ENCODE results near the gene TMC6. TPM values are rescaled to one million over a fixed set of nuclear protein-coding genes. Genes with fewer than 3 reads are reported as not detected.

Gene TMC6
- polyA plus RNA-seq, 1 of the 3 experiments (the other 2 are of a cell fraction): 5.5 TPM

DNA sequence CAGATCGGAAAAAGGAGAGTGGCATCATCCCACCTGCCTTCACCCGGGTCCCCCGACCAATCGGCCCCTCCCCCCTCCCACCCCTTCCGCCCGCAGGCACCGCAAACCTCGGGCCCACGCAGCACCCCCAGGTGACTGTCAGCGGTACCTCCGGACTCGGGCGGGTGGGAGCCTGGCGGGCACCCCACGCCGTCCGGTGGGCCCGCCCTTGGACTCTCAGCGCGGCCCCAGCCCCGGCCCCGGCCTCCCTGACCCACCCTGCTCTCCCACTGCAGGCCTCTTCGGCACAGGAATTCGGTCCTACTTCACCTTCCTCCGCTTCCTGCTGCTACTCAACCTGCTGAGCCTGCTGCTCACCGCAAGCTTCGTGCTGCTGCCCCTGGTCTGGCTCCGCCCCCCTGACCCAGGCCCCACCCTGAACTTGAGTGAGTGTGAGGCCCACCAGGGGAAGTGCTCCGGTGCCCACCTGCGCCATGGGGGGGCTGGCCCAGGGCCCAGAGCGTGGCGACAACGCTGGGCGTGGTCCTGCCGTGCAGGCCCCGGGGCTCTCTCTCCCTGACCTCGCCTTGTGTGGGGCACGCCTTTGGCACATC is 3.6 kb upstream of the TMC6 start:
- no peak overlapping the region for H3K27ac ChIP-seq (ENCODE audit: low read depth in 2 of 2, low read length in 1 of 2)
- peaks cover 3% of the 10 kb centered on the region for H3K27me3 ChIP-seq (ENCODE audit: insufficient read depth)
- WGBS (ENCODE audit: low lambda C conversion rate): 59% methylated on average over 29 of the region's 38 CpGs

More for the DNA sequence above, 3.6 kb upstream of the TMC6 start:
- Histone ChIP-seq H3K4me2 (no peak overlapping the region; the same call in 1 of the 2 replicates), H3K36me3 (replicated peaks in 1 of 2; ENCODE audit: control insufficient read depth in 1 of 2, insufficient read depth in 2 of 2, low read length in 1 of 2) (no peaks in the 10 kb centered on the region), H4K20me1 (ENCODE audit: insufficient read depth) (no peaks in the 10 kb centered on the region), H3K79me2 (ENCODE audit: insufficient read depth) (no peaks in the 10 kb centered on the region), H3K9me2 (no peaks in the 10 kb centered on the region), H3F3A (replicated peaks; ENCODE audit: insufficient read depth) (no peaks in the 10 kb centered on the region), H3K9ac (no peak overlapping the region), H2AFZ (ENCODE audit: low read depth) (no peak overlapping the region), H3K9me3 (no peaks in the 10 kb centered on the region), H3K4me3 (ENCODE audit: low read depth in 2 of 2, low read length in 1 of 2) (no peak overlapping the region), H3K4me1 (ENCODE audit: control insufficient read depth in 1 of 2, insufficient read depth in 2 of 2, low read depth in 1 of 2, low read length in 1 of 2) (peaks cover 4 to 18% of the 10 kb centered on the region in 2 experiments; a peak in 1 of 4 replicates)
- TF ChIP-seq FOSL2 (IDR thresholded peaks at IDR 0.05; ENCODE audit: borderline replicate concordance, low read depth) (no peak), GATA2 (CRISPR knock-in tag; IDR thresholded peaks at IDR 0.05) (no peak), FOXJ3 (CRISPR knock-in tag; IDR thresholded peaks at IDR 0.05) (no peak), TAF1 (IDR thresholded peaks at IDR 0.05; ENCODE audit: borderline replicate concordance, low read depth, low read length) (no peak), RFX5 (IDR thresholded peaks at IDR 0.05; ENCODE audit: low read length) (no peak), NFIC (IDR thresholded peaks at IDR 0.05; ENCODE audit: borderline replicate concordance) (no peak), YY1 (IDR thresholded peaks at IDR 0.05; ENCODE audit: low read depth) (no peak), MXI1 (IDR thresholded peaks at IDR 0.05; ENCODE audit: low read depth, low read length) (no peak), FOXM1 (IDR thresholded peaks at IDR 0.05; ENCODE audit: low read depth) (no peak), ELF1 (IDR thresholded peaks at IDR 0.05) (no peak), CHD2 (IDR thresholded peaks at IDR 0.05; ENCODE audit: low read length, partially characterized antibody) (no peak), PBX3 (IDR thresholded peaks at IDR 0.05) (no peak), MEF2A (IDR thresholded peaks at IDR 0.05; ENCODE audit: borderline replicate concordance, low read depth) (no peak), JUND (IDR thresholded peaks at IDR 0.05) (no peak), EP300 (IDR thresholded peaks at IDR 0.05; ENCODE audit: borderline replicate concordance in 1 of 2, low read depth in 1 of 2, low read length in 1 of 2) (no peak)
- TF ChIP-seq, protein P1, sequence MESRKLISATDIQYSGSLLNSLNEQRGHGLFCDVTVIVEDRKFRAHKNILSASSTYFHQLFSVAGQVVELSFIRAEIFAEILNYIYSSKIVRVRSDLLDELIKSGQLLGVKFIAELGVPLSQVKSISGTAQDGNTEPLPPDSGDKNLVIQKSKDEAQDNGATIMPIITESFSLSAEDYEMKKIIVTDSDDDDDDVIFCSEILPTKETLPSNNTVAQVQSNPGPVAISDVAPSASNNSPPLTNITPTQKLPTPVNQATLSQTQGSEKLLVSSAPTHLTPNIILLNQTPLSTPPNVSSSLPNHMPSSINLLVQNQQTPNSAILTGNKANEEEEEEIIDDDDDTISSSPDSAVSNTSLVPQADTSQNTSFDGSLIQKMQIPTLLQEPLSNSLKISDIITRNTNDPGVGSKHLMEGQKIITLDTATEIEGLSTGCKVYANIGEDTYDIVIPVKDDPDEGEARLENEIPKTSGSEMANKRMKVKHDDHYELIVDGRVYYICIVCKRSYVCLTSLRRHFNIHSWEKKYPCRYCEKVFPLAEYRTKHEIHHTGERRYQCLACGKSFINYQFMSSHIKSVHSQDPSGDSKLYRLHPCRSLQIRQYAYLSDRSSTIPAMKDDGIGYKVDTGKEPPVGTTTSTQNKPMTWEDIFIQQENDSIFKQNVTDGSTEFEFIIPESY (IDR thresholded peaks at IDR 0.05; ENCODE audit: borderline replicate concordance, low read depth): no peak
- TF ChIP-seq, protein P2, sequence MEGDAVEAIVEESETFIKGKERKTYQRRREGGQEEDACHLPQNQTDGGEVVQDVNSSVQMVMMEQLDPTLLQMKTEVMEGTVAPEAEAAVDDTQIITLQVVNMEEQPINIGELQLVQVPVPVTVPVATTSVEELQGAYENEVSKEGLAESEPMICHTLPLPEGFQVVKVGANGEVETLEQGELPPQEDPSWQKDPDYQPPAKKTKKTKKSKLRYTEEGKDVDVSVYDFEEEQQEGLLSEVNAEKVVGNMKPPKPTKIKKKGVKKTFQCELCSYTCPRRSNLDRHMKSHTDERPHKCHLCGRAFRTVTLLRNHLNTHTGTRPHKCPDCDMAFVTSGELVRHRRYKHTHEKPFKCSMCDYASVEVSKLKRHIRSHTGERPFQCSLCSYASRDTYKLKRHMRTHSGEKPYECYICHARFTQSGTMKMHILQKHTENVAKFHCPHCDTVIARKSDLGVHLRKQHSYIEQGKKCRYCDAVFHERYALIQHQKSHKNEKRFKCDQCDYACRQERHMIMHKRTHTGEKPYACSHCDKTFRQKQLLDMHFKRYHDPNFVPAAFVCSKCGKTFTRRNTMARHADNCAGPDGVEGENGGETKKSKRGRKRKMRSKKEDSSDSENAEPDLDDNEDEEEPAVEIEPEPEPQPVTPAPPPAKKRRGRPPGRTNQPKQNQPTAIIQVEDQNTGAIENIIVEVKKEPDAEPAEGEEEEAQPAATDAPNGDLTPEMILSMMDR (IDR thresholded peaks at IDR 0.05): no peak
- ChIA-PET POLR2A (no interaction called here), CTCF (interaction anchor here (1.0 kb wide), 1 partner anchor 47 kb away, joined by 3 read pairs; no protein-coding TSS in a partner anchor)
- no peak for DNase-seq

Data from SK-N-SH (cell line).